Activated CD4-positive, alpha-beta T cell treated with anti-CD3 and anti-CD28 coated beads, Interleukin-2, amount 10 ng/mL, durations not matched to agents 7 days and 5 days (primary cell): Measurements from ENCODE around the gene INSRR. TPM values are rescaled to one million over a fixed set of nuclear protein-coding genes. Genes with fewer than 3 reads are reported as not detected.
A peak's percentile ranks its signal among the peaks of the same experiment; 100 is the strongest.

Source experiments
- CTCF ChIA-PET: fragments of 350-600 bp; sonication (Branson Sonifier 250); formaldehyde crosslinking; loops from one replicate; lab custom pipeline; 2021; ENCODE audit warnings: antibody characterized with exemption; lab: Charles Lee
- POLR2A ChIA-PET: fragments of 350-600 bp; sonication (Branson Sonifier 250); formaldehyde crosslinking; loops from one replicate; lab custom pipeline; 2021; ENCODE audit warnings: antibody characterized with exemption; lab: Charles Lee
- DNase-seq: peaks from one replicate; pipeline ENCODE4 v3.0.0-alpha.2; 2020
- H3K27ac Mint-ChIP-seq: one replicate; pipeline ENCODE4 v1.8.0; 2021; ENCODE audit warnings: mild to moderate bottlenecking, moderate library complexity, mixed read lengths
- H3K27me3 Mint-ChIP-seq: one replicate; pipeline ENCODE4 v1.8.0; 2021; ENCODE audit warnings: mixed read lengths
- H3K36me3 Mint-ChIP-seq: one replicate; pipeline ENCODE4 v1.8.0; 2021; ENCODE audit warnings: low read depth, mixed read lengths
- H3K4me1 Mint-ChIP-seq: one replicate; pipeline ENCODE4 v1.8.0; 2021; ENCODE audit warnings: mixed read lengths
- H3K4me3 Mint-ChIP-seq: one replicate; pipeline ENCODE4 v1.8.0; 2021; ENCODE audit warnings: mild to moderate bottlenecking, moderate library complexity, mixed read lengths
- H3K9me3 Mint-ChIP-seq: one replicate; pipeline ENCODE4 v1.8.0; 2021; ENCODE audit warnings: mixed read lengths
- total RNA-seq, 2 experiments: library from RNA; stranded (reverse); gene quantifications; one replicate each; pipeline ENCODE4 v1.2.3, GENCODE V29; 2021

INSRR gene
- total RNA-seq, 2 experiments from 2014 or later, result 0.05 TPM; not detected in 1

DNA sequence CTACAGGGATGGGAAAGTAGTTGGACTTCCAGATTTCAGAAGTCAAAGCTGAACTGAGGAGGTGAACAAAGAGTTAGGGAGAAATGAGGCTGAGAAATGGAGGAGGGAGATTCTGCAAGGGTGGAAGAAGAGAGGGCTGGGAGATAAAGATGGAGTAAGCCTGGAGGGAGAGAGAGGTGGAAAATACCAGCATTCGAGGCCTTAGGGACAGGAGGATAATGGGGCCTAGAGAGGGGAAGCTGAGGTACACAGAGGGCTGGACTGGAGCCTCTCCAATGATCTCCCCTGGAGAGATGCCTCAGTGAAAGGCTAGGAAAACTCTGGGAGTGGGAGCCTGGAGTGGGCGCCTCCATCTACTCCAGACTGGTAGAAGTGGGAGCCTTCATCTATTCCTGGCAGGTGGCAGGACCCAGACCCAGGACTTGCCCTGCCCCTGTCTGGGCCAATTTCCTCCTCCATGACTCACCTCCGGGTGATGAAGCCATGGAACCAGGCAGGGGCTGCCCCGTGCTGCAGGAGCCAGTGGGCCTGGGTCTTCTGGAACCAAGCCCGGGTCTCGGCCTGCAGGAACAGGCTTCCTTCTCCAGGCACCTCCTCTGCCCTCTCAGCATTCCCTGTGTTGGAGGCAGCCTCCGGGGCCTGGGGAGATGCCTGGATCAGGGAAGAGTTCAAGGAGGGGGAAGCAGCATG lies 44.2 kb downstream of the INSRR start:
- Mint-ChIP-seq H3K36me3 (peaks cover 46% of the 10 kb centered on the region), H3K27me3 (no peaks in the 10 kb centered on the region), H3K4me1 (peaks cover 78% of the 10 kb centered on the region), H3K9me3 (no peaks in the 10 kb centered on the region), H3K27ac (peak overlapping the region; percentile 99), H3K4me3 (peak overlapping the region; percentile 80)
- CTCF ChIA-PET, result interaction anchor here (0.6 to 21.9 kb wide), 15 partner anchors 9 to 462 kb away, joined by 3 to 247 read pairs (median 4); partner anchors contain the start of genes INSRR, ISG20L2, METTL25B and MRPL24
- no peak for DNase-seq
- POLR2A ChIA-PET, result interaction anchor here (0.8 kb wide), 1 partner anchor 12 kb away, joined by 3 read pairs; no protein-coding TSS in a partner anchor

DNA sequence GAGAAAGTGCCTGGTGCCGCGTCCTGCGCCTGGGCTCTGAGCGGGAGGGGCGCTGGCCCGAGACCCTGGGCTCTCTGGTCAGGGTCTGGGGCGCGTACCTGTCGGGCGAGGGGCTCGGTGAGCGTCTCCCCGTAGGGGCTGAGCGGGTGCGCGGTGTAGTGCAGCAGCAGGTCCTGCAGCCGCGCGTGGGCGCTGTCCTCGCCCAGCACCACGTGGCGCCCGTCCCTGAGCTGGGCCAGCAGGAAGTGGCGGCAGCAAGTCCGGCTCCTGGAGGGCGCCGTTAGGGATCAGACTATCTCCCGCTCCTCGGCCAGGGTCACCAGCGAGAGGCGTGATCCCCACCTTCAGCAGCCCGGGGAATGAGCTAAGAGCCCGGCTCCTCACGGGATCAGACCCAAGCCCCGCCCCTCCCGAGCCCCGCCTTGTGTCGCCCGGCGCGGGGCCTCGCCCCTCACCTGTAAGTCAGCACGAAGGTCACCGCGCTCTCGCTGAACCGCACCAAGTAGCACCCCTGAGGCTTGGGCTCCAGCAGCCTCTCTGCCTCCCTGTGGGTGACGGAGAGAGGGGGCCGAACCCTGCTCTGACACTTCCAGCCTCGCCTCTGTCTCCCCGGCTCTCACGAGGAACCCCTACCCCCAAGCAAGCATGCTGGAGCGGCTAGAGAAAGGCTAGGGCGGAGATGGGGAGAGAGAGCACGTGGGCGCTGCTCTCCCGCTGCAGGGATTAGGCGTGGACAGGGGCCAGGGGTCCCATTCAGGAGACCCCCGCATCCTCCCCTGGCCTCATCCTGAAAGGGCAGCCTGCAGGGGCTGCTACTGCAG lies 45.0 kb downstream of the INSRR start:
- peak; percentile 74 for DNase-seq
- H3K36me3 Mint-ChIP-seq, result peaks cover 48% of the 10 kb centered on the region
- POLR2A ChIA-PET, result interaction anchor here (0.8 to 1.0 kb wide), 2 partner anchors 11 to 46 kb away, joined by 3 to 4 read pairs; no protein-coding TSS in a partner anchor
- peaks cover 81% of the 10 kb centered on the region for H3K4me1 Mint-ChIP-seq
- H3K9me3 Mint-ChIP-seq, result no peaks in the 10 kb centered on the region
- CTCF ChIA-PET, result interaction anchor here (0.6 to 21.9 kb wide), 16 partner anchors 12 to 461 kb away, joined by 3 to 247 read pairs (median 4); partner anchors contain the start of genes INSRR, ISG20L2, METTL25B and MRPL24
- peak overlapping the region; percentile 80 for H3K4me3 Mint-ChIP-seq
- no peaks in the 10 kb centered on the region for H3K27me3 Mint-ChIP-seq
- peak overlapping the region; percentile 99 for H3K27ac Mint-ChIP-seq

DNA sequence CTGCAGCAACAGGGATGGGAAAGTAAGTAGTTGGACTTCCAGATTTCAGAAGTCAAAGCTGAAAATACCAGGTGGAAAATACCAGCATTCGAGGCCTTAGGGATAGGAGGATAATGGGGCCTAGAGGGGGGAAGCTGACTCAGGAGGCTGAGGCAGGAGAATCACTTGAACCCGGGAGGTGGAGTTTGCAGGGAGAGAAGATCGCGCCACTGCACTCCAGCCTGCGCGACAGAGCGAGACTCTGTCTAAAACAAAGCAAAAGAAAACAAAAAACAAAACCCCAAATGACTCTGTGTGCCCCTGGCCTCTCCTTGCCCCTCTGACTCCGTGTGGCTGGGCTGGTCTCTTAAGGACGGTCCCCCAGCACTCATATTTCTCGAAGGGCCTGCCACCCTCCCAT lies 45.6 kb downstream of the INSRR start:
- Mint-ChIP-seq H3K4me3 (peak overlapping the region; percentile 80), H3K27me3 (no peaks in the 10 kb centered on the region), H3K27ac (peak overlapping the region; percentile 99), H3K36me3 (peaks cover 50% of the 10 kb centered on the region), H3K4me1 (peaks cover 86% of the 10 kb centered on the region), H3K9me3 (no peaks in the 10 kb centered on the region)
- no peak for DNase-seq
- ChIA-PET POLR2A (interaction anchor here (1.0 kb wide), 1 partner anchor 46 kb away, joined by 4 read pairs; no protein-coding TSS in a partner anchor), CTCF (interaction anchor here (0.9 to 21.9 kb wide), 8 partner anchors 11 to 87 kb away, joined by 4 to 247 read pairs (median 8); partner anchors contain the start of genes INSRR, ISG20L2, METTL25B and NTRK1)

DNA sequence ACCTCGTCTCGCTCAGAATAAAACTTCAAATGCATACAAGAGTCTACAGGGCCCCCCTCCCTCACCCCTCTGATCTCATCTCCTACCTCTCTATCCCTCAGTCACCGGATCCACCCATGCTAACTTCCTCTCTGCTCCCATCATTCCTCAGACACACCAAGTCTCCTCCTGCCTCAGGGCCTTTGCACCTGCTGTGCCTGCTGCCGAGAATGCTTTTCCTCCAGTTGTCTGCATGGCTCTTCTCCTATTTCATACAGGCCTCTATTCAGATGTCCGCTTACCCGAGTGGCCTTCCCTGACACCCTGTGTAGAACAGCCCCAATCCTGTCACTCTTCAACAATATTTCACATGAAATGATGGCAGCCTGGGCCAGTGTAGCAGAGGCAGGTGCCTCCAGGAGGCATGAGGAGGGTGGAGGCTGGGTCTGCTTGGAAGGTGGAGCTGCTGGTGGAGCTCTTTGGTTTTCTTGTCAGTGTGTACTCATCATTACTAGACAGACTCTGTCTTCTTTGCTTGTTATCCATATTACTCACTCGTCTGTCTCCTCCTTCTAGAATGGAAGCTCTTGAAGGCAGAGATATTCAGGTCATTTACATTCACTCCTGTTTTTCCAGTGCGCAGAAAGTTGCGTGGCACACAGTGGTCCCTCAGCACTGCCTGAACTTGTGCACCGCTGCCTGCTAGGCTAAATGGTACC lies 46.5 kb downstream of the INSRR start:
- Mint-ChIP-seq H3K4me3 (no peak overlapping the region), H3K36me3 (peaks cover 59% of the 10 kb centered on the region), H3K4me1 (peaks cover 89% of the 10 kb centered on the region), H3K9me3 (no peaks in the 10 kb centered on the region), H3K27me3 (no peaks in the 10 kb centered on the region), H3K27ac (peak overlapping the region; percentile 72)
- ChIA-PET CTCF (interaction anchor here (1.0 to 21.9 kb wide), 8 partner anchors 10 to 86 kb away, joined by 3 to 247 read pairs (median 7); partner anchors contain the start of genes INSRR and NTRK1), POLR2A (interaction anchor here (0.6 kb wide), 1 partner anchor 106 kb away, joined by 5 read pairs; no protein-coding TSS in a partner anchor)
- no peak for DNase-seq

DNA sequence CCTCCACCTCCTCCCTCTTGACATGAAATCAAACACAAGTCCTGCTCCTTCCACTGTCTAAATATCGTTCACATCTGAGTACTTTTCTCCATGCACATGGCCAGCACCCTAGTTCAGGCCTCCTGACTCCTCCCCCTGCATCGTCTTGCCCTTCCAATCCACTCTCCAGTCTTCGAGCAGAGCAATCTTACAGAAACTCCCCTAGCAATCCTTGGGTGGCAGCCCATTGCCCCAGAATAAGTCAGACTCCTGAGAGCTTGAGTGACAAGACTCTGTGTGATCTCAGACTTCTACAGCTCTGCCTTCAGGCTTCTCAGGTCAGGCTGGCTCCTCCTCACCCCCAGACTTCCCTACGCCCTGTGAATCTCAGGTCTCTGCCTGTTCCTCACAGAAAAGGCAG lies 47.7 kb downstream of the INSRR start:
- no peak for DNase-seq
- Mint-ChIP-seq H3K4me1 (peaks cover 86% of the 10 kb centered on the region), H3K4me3 (no peak overlapping the region), H3K9me3 (no peaks in the 10 kb centered on the region), H3K27me3 (no peaks in the 10 kb centered on the region), H3K36me3 (peaks cover 67% of the 10 kb centered on the region), H3K27ac (peak overlapping the region; percentile 16)
- ChIA-PET POLR2A (no interaction called here), CTCF (interaction anchor here (1.2 to 21.9 kb wide), 3 partner anchors 11 to 48 kb away, joined by 3 to 247 read pairs (median 4); partner anchors contain the start of genes INSRR and NTRK1)

DNA sequence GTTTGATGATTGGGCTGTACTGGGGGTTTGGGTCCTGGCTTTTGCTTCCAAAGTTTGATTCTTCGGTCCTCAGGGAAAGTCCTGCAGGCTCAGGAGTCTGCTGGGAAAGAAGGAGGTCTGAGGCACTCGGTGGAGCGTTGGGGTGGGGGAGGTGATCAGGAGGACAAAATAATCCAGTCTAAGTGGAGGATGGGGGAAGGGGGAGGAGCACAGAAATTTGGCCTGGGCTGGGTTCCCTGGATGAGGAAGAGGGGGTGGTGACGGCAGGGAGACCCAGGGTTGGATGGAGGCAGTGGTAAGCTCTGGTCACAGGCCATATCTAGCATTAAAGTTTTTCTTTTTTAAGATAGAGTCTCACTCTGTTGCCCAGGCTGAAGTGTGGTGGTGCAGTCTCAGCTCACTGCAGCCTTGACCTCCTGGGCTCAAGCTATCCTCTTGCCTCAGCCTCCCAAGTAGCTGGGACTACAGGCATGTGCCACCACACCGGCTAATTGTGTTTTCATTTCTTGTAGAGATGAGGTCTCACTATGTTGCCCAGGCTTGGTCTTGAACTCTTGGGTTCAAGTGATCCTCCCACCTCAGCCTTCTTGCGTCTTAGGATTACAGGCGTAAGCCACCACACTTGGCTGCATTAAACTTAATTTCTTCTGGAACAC lies 49.1 kb downstream of the INSRR start:
- CTCF ChIA-PET, result interaction anchor here (0.7 to 21.9 kb wide), 6 partner anchors 10 to 49 kb away, joined by 3 to 247 read pairs (median 3); partner anchors contain the start of genes INSRR and NTRK1
- Mint-ChIP-seq H3K4me3 (no peak overlapping the region), H3K36me3 (peaks cover 63% of the 10 kb centered on the region), H3K4me1 (peaks cover 74% of the 10 kb centered on the region), H3K27ac (peak overlapping the region; percentile 41), H3K9me3 (no peaks in the 10 kb centered on the region), H3K27me3 (no peaks in the 10 kb centered on the region)
- POLR2A ChIA-PET, result no interaction called here
- DNase-seq, result no peak

DNA sequence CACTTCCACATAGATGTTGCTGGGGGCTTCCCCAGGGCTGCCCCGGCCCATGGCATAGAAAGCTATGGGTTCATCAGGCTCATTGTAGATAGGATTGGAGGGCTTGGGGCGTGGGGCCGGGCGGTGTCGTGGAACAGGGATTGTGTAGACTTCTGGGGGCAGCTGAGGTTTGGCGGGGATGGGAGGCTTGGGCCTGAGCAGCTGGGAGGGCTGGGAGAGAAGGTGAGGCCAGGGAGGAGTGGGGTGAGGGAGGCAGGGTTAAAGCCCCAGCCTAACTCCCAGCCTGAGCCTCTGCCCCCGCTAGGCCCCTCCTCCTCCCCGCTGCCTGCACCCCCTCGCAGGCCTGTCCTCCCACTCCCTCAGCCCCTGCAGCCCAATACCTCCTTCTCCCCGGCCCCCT lies 49.6 kb downstream of the INSRR start:
- CTCF ChIA-PET, result interaction anchor here (1.3 to 21.9 kb wide), 4 partner anchors 12 to 50 kb away, joined by 3 to 247 read pairs (median 16); partner anchors contain the start of genes INSRR and NTRK1

DNA sequence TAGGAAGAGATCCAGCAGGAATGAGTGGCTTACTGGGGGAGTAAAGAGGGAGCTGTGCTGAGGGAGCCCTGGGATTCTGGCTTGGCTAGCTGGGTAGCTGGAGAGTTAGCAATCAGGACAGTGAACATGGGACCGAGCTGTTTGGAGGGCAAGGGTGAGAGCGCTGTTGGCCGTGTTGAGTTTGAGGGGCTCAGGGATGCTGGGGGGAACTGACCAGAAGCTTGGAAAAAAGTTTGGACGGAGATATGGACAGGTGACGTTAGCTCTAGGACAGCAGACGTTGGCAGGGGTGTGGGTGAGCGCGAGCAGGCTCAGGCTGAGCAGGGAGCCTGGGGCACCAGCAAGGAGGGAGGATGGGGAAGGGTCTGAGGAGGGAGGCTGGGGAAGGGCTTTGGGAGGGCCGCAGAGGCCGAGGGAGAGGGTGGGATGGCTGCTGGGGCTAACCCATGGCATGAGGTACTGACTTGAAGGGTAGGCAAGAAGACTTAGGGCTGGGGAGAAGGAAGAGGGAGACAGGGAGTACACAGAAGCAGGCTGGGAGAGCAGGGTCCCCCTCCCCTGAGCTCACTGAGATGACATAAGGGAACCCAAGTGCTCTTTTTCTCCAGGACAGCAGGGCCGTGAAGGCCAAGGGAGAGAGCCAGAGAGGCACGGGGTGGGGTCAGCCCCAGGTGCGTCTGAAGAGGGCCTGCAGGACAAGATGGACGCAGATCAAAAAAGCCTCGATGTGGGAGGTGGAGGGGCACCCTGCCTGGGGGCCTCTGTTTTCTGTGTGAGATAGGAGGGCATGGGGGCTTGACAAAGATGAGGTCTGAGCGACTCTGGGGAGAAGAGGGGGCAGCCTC lies 50.5 kb downstream of the INSRR start:
- Mint-ChIP-seq H3K9me3 (no peaks in the 10 kb centered on the region), H3K36me3 (peaks cover 52% of the 10 kb centered on the region), H3K4me3 (peak overlapping the region; percentile 6), H3K27me3 (no peaks in the 10 kb centered on the region), H3K4me1 (peaks cover 64% of the 10 kb centered on the region), H3K27ac (peak overlapping the region; percentile 84)
- no peak for DNase-seq
- ChIA-PET POLR2A (no interaction called here), CTCF (interaction anchor here (0.5 to 21.9 kb wide), 12 partner anchors 8 to 119 kb away, joined by 3 to 247 read pairs (median 3); partner anchors contain the start of genes INSRR, NTRK1 and SH2D2A)

More for the DNA sequence above, 49.6 kb downstream of the INSRR start:
- no peaks in the 10 kb centered on the region for H3K9me3 Mint-ChIP-seq
- H3K36me3 Mint-ChIP-seq, result peaks cover 58% of the 10 kb centered on the region
- no peaks in the 10 kb centered on the region for H3K27me3 Mint-ChIP-seq
- H3K27ac Mint-ChIP-seq, result peak overlapping the region; percentile 28
- peaks cover 72% of the 10 kb centered on the region for H3K4me1 Mint-ChIP-seq
- no peak for DNase-seq
- POLR2A ChIA-PET, result no interaction called here
- H3K4me3 Mint-ChIP-seq, result no peak overlapping the region

DNA sequence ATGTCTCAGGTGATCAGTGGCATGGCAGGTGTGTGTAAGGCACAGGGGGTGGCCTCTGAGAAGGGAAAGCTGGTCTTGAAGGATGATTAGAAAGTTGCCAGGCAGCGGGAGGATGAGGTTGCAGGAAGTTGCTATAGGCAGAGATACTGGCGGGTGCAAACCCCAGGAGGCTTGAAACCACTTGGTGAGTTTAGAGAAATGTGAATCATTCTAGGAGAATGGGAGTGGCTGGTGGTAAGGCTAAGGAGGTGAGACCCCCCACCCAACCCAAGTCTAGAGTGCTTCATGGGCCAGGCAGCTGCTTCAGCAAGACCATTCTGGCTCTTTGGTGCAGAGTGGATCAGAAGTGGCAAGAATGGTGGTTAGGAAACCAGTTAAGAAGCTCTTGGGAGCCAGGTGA lies 51.3 kb downstream of the INSRR start:
- peak; percentile 46 for DNase-seq
- ChIA-PET CTCF (interaction anchor here (0.5 to 21.9 kb wide), 11 partner anchors 9 to 118 kb away, joined by 3 to 247 read pairs (median 4); partner anchors contain the start of genes INSRR, NTRK1 and SH2D2A), POLR2A (no interaction called here)
- H3K4me3 Mint-ChIP-seq, result peak overlapping the region; percentile 6
- peaks cover 44% of the 10 kb centered on the region for H3K36me3 Mint-ChIP-seq
- peak overlapping the region; percentile 84 for H3K27ac Mint-ChIP-seq
- no peaks in the 10 kb centered on the region for H3K27me3 Mint-ChIP-seq
- H3K9me3 Mint-ChIP-seq, result no peaks in the 10 kb centered on the region
- peaks cover 57% of the 10 kb centered on the region for H3K4me1 Mint-ChIP-seq

DNA sequence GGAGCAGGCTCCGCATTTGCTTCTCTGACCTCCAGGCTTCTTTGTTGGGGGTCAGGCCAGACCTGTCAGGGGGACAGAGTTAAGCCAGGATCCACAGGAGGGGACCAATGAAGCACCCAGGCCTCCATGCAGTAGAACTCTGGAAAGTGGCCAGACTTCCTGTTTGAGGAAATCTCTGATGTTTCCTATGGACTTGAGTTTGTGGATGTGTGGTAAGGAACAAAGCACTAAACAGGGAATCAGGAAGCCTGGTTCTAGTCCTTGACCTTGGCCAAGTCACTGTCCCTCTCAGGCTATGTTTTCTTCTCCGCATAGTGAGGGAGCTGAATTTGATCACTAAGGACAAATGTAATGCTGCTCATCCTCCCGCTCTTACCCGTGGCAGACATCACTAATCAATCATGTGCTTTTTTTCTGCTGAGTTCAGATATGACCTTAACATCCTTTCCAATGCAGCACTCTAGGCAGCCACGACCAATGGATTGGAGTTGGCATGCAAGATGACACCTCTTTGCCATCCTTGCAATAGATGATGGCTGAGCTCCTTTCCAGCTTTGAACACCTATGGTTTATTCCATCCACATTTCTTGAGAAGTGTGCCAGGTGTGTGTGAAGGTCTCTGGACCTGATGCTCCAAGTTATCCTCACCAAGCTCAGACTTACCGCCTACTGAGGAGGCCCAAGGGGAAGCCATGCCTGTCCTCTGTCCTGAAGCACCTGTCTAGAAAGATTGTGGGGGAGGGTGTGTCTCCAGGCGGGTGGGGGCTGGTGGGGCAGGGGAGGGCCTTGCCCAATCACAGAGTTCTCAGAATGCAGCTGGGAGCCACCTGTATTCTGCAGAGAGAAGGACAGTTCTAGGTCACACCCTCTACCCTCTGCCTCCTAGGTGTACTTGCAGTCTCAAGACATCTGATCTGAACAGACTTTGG lies 52.1 kb downstream of the INSRR start:
- no peaks in the 10 kb centered on the region for H3K27me3 Mint-ChIP-seq
- H3K4me1 Mint-ChIP-seq, result peaks cover 52% of the 10 kb centered on the region
- peak overlapping the region; percentile 84 for H3K27ac Mint-ChIP-seq
- no peak overlapping the region for H3K4me3 Mint-ChIP-seq
- POLR2A ChIA-PET, result no interaction called here
- H3K9me3 Mint-ChIP-seq, result no peaks in the 10 kb centered on the region
- CTCF ChIA-PET, result interaction anchor here (1.0 to 21.9 kb wide), 8 partner anchors 10 to 117 kb away, joined by 3 to 247 read pairs (median 4); partner anchors contain the start of genes INSRR, NTRK1 and SH2D2A
- peaks cover 36% of the 10 kb centered on the region for H3K36me3 Mint-ChIP-seq
- DNase-seq, result no peak
